Measurements from ENCODE around the gene ITIH4.

Gene ITIH4

DNA sequence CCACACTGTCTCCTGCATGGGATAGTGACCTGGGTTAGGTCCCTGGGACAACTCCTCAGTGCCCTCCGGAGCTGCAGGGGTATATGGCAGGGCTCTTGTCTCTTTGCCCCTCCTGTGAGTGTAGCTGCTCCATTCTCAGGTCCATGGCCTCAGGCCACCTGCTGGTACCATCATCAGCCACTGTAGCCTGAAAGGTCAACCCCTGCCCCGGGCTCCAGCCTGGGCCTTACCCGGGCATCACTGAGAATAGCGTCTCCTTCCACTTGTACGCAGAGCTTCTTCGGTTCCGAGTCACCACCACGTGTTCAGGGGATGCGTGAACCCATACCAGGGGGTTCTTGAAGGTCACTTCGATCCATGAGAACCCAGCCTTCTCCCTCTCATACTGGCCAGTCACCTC, 13.8 kb downstream of the ITIH4 start:
- Histone ChIP-seq H3K9me3 (ENCODE audit: control insufficient read depth, insufficient read depth, low read length) (no peaks in the 10 kb centered on the region), H3K9ac (ENCODE audit: low read depth, low read length) (no peak overlapping the region), H3K27me3 (ENCODE audit: control insufficient read depth, insufficient read depth, low read length) (no peaks in the 10 kb centered on the region), H3K4me3 (ENCODE audit: low read depth, low read length) (no peak overlapping the region), H3K27ac (ENCODE audit: low read depth, low read length) (no peak overlapping the region), H3K36me3 (ENCODE audit: control insufficient read depth, insufficient read depth, low read length) (no peaks in the 10 kb centered on the region), H3K4me1 (ENCODE audit: control insufficient read depth, insufficient read depth, low read length) (no peaks in the 10 kb centered on the region)

DNA sequence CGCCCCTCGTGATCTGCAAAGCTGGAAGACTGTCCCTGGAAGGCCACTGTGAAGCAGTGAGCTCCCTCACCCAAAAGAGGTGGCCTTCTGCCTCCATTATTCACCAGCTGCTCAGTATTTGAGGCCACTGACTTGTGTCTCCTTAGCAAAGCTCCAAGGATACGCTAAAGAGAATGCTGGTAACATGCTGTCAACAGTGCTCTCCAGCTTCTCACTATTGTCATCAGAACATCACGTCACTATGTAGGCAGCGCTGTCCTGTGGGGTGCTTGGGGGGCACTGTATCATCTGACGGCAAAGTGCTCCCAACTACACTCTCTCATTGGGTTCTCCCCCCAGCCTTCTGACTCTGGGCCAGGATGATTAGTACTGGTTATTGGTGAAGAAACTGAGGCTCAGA, 14.3 kb downstream of the ITIH4 start:
- Histone ChIP-seq H3K9ac (ENCODE audit: low read depth, low read length) (no peak overlapping the region), H3K27ac (ENCODE audit: low read depth, low read length) (no peak overlapping the region), H3K4me3 (ENCODE audit: low read depth, low read length) (no peak overlapping the region), H3K27me3 (ENCODE audit: control insufficient read depth, insufficient read depth, low read length) (no peaks in the 10 kb centered on the region), H3K4me1 (ENCODE audit: control insufficient read depth, insufficient read depth, low read length) (no peaks in the 10 kb centered on the region), H3K9me3 (ENCODE audit: control insufficient read depth, insufficient read depth, low read length) (no peaks in the 10 kb centered on the region), H3K36me3 (ENCODE audit: control insufficient read depth, insufficient read depth, low read length) (no peaks in the 10 kb centered on the region)

DNA sequence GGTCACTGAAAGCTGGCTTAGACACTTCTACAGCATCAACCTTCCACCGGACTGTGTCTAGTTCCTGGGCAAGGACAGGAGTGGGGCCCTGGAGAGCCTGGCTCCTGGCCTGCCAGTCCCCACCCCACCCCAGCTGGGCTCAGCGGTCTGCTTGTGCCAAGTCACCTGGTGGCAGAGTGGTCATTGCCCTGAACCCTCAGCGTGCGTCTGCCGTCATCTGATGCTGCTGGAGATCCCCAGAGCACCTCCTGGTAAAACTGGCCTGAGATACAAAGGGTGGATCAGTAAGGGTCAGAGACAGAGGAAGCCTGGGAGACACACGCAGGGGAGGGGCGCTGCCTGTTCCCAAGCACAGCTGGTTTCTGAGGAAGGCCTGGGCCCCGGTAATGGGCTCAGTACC, 16.7 kb downstream of the ITIH4 start:
- Histone ChIP-seq H3K4me1 (ENCODE audit: control insufficient read depth, insufficient read depth, low read length) (no peaks in the 10 kb centered on the region), H3K9me3 (ENCODE audit: control insufficient read depth, insufficient read depth, low read length) (no peaks in the 10 kb centered on the region), H3K9ac (ENCODE audit: low read depth, low read length) (no peak overlapping the region), H3K4me3 (ENCODE audit: low read depth, low read length) (no peak overlapping the region), H3K36me3 (ENCODE audit: control insufficient read depth, insufficient read depth, low read length) (no peaks in the 10 kb centered on the region), H3K27ac (ENCODE audit: low read depth, low read length) (no peak overlapping the region), H3K27me3 (ENCODE audit: control insufficient read depth, insufficient read depth, low read length) (no peaks in the 10 kb centered on the region)

DNA sequence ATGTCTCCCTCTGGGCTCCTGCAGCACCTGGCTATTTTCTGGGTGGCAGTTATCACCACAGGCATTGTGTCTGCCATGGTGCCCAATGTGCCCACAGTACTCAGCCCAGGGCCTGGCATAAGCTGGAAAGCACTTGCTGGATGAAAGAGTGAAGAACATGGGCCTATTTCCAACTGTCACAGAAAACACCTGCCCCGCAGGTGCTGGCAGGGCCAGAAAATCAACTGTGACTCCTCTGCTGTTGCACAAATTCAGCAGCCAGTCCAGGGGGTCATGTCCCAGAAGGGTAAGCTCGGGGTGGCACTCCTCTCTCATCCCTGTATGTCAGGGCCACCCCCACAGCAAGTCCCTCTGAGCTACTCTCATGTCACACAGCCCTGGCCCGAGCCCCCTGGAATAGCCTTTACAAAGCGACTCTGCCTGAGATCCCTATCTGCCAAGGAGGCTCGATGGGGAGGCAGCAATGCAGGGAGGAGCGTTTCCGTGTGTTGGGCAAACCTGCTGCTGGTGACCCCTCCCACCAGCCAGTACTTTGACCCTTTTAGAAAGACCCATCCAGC, 18.9 kb downstream of the ITIH4 start:
- Histone ChIP-seq H3K36me3 (ENCODE audit: control insufficient read depth, insufficient read depth, low read length) (no peaks in the 10 kb centered on the region), H3K4me1 (ENCODE audit: control insufficient read depth, insufficient read depth, low read length) (no peaks in the 10 kb centered on the region), H3K27me3 (ENCODE audit: control insufficient read depth, insufficient read depth, low read length) (no peaks in the 10 kb centered on the region), H3K4me3 (ENCODE audit: low read depth, low read length) (no peak overlapping the region), H3K9ac (ENCODE audit: low read depth, low read length) (no peak overlapping the region), H3K9me3 (ENCODE audit: control insufficient read depth, insufficient read depth, low read length) (no peaks in the 10 kb centered on the region), H3K27ac (ENCODE audit: low read depth, low read length) (no peak overlapping the region)

DNA sequence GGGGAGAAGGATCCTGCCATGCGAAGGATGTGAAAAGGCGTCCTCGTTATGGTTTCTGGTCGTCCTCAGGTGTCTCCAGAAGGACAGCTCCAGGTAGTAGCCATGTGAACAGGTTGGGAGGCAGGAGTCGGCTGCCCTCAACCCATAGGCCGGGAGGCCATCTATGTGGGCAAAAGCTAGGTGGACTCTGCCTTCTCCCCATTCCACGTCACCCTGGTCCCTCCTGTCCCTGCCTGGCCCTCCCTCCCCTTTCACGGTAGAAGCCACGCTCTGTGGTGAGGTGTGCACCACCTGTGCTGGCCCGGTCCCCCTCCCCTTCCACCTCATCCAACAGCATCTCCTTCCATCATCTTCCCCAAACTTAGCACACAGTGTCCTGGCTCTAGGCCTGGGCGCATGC, 19.5 kb downstream of the ITIH4 start:
- Histone ChIP-seq H3K27me3 (ENCODE audit: control insufficient read depth, insufficient read depth, low read length) (no peaks in the 10 kb centered on the region), H3K36me3 (ENCODE audit: control insufficient read depth, insufficient read depth, low read length) (no peaks in the 10 kb centered on the region), H3K9ac (ENCODE audit: low read depth, low read length) (no peak overlapping the region), H3K4me3 (ENCODE audit: low read depth, low read length) (no peak overlapping the region), H3K4me1 (ENCODE audit: control insufficient read depth, insufficient read depth, low read length) (no peaks in the 10 kb centered on the region), H3K9me3 (ENCODE audit: control insufficient read depth, insufficient read depth, low read length) (no peaks in the 10 kb centered on the region), H3K27ac (ENCODE audit: low read depth, low read length) (no peak overlapping the region)

DNA sequence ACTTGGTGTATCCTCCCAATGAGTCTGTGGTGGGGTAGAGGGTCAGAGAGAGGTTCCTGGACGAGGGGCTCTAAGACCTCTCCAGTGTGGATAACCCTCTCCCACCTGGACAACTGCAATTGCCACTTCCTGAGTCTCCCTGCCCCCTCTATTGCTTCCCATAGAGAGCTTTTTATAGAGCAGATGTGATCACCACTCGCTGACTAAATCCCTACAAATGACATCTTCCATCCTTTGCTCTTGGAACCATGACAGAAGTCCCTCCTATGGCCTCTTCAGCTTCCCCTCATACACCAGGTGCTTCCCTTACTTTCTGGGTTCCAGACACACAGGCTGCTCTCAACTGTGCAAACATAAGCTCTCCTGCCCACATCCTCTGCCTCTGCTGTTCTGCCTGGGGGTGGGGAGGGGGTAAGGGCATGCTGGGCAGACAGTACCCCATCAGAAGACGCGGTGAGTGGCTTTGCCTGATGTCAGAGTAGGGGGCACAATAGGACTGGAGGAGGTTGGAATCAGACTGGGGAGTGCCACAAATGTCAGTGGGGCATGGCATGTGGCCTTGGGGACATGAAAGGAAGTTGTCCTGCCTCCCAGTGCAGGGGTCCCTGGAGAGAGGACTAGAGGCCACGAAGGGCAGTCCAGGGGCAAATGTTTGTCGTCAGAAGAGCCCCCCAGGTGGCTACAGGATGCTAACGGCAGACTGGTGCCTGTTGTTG, 20.7 kb downstream of the ITIH4 start:
- no peaks in the 10 kb centered on the region for H3K4me1 ChIP-seq (ENCODE audit: control insufficient read depth, insufficient read depth, low read length)
- H3K27me3 ChIP-seq (ENCODE audit: control insufficient read depth, insufficient read depth, low read length) = no peaks in the 10 kb centered on the region
- no peak overlapping the region for H3K9ac ChIP-seq (ENCODE audit: low read depth, low read length)
- no peaks in the 10 kb centered on the region for H3K36me3 ChIP-seq (ENCODE audit: control insufficient read depth, insufficient read depth, low read length)
- no peak overlapping the region for H3K4me3 ChIP-seq (ENCODE audit: low read depth, low read length)
- no peak overlapping the region for H3K27ac ChIP-seq (ENCODE audit: low read depth, low read length)
- no peaks in the 10 kb centered on the region for H3K9me3 ChIP-seq (ENCODE audit: control insufficient read depth, insufficient read depth, low read length)

DNA sequence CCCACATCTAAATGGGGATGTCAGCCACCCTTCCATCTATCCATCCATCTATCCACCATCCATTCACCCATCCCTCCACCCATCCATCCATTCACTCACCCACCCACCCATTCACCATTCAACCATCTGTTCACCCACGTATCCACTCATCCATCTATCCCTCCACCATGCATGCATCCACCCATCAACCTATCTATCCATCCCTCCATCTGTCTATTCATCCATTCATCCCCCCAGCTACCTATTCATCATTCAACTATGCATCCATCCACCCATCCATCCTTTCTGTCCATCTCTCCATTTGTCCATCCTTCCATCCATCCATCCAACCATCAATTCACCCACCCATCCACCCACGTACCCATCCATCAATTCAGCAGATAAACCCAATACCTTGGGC, 21.3 kb downstream of the ITIH4 start:
- no peak overlapping the region for H3K4me3 ChIP-seq (ENCODE audit: low read depth, low read length)
- no peak overlapping the region for H3K9ac ChIP-seq (ENCODE audit: low read depth, low read length)
- H3K36me3 ChIP-seq (ENCODE audit: control insufficient read depth, insufficient read depth, low read length) = no peaks in the 10 kb centered on the region
- H3K9me3 ChIP-seq (ENCODE audit: control insufficient read depth, insufficient read depth, low read length) = no peaks in the 10 kb centered on the region
- H3K27me3 ChIP-seq (ENCODE audit: control insufficient read depth, insufficient read depth, low read length) = no peaks in the 10 kb centered on the region
- H3K27ac ChIP-seq (ENCODE audit: low read depth, low read length) = no peak overlapping the region
- no peaks in the 10 kb centered on the region for H3K4me1 ChIP-seq (ENCODE audit: control insufficient read depth, insufficient read depth, low read length)

DNA sequence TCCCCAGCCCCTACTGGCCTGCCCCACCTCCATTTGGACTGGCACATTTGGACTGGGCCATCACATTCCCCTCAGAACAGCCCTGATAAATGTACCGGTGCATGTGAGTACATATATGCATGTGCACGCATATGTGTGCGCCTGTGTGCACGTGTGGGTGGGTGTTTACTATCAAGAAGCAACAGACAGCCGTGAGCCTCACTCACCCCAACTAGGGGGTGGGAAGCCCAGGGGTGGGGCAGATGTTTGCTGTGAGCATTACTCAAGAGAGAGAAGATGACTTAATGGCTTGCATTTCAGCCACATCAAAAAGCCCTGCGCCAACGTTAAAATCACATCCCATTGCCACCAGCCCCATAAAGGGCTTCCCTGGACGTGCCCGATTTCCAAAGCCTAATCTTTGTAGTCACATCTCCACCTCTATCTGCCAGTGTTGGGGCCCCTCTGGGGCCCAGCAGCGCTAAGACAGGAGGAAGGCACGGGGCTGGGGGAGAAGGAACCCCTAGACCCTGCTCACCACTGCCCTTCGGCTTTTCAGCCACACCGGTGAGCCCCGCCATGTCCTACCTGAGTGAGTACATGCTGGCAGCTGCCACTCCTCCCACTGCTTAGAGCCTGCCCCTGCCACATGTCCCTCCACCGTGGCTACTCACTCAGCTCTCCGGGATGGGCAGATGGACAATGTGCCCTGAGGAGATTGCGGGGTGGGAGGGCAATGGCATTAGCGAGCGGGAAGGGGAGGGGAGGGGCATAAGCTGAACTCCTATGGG, 25.0 kb downstream of the ITIH4 start:
- H3K9ac ChIP-seq (ENCODE audit: low read depth, low read length) = no peak overlapping the region
- no peak overlapping the region for H3K27ac ChIP-seq (ENCODE audit: low read depth, low read length)
- H3K27me3 ChIP-seq (ENCODE audit: control insufficient read depth, insufficient read depth, low read length) = no peaks in the 10 kb centered on the region
- H3K4me1 ChIP-seq (ENCODE audit: control insufficient read depth, insufficient read depth, low read length) = no peaks in the 10 kb centered on the region
- no peak overlapping the region for H3K4me3 ChIP-seq (ENCODE audit: low read depth, low read length)
- H3K9me3 ChIP-seq (ENCODE audit: control insufficient read depth, insufficient read depth, low read length) = no peaks in the 10 kb centered on the region
- no peaks in the 10 kb centered on the region for H3K36me3 ChIP-seq (ENCODE audit: control insufficient read depth, insufficient read depth, low read length)

DNA sequence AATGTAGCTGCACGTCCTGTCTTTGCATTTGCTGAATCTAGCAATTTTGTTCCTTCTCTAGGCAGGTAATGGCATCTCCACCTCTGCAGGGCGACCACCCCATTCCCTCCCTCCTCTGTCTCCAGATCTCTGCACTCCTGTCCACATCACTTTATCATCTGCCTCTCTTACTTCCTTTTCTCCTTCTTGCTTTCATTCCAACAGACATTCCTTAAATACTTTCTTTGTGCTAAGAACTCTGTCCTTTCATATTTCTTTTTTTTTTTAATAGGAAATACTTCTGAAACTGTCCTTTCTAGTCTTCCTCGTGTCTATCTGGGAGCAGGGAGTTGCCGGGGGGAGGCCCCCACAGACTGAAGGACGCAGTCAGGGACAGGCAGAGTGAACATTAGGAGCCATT, 28.6 kb downstream of the ITIH4 start:
- Histone ChIP-seq H3K27me3 (ENCODE audit: control insufficient read depth, insufficient read depth, low read length) (no peaks in the 10 kb centered on the region), H3K9me3 (ENCODE audit: control insufficient read depth, insufficient read depth, low read length) (no peaks in the 10 kb centered on the region), H3K4me3 (ENCODE audit: low read depth, low read length) (no peak overlapping the region), H3K27ac (ENCODE audit: low read depth, low read length) (no peak overlapping the region), H3K36me3 (ENCODE audit: control insufficient read depth, insufficient read depth, low read length) (no peaks in the 10 kb centered on the region), H3K4me1 (ENCODE audit: control insufficient read depth, insufficient read depth, low read length) (no peaks in the 10 kb centered on the region), H3K9ac (ENCODE audit: low read depth, low read length) (no peak overlapping the region)

DNA sequence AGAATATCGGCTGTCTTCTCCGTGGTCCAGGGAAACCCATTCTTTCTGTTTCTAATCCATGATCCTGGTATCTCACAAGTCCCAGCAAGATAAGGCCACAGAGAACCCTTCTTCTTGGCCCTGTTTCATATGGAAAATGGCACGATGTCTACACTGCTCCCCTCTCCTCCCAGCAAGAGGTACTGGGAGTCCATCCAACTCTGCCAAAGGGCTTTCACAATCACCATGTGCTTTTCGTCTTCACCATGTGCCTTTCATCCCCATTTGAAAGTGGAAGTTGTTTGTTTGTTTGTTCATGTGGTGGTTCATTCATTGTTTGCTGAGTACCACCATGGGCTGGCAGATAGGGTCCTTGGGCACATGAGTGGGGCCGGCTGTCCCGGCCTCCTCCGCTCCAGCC, 30.4 kb downstream of the ITIH4 start:
- Histone ChIP-seq H3K36me3 (ENCODE audit: control insufficient read depth, insufficient read depth, low read length) (no peaks in the 10 kb centered on the region), H3K9ac (ENCODE audit: low read depth, low read length) (no peak overlapping the region), H3K27me3 (ENCODE audit: control insufficient read depth, insufficient read depth, low read length) (no peaks in the 10 kb centered on the region), H3K27ac (ENCODE audit: low read depth, low read length) (no peak overlapping the region), H3K9me3 (ENCODE audit: control insufficient read depth, insufficient read depth, low read length) (no peaks in the 10 kb centered on the region), H3K4me1 (ENCODE audit: control insufficient read depth, insufficient read depth, low read length) (no peaks in the 10 kb centered on the region), H3K4me3 (ENCODE audit: low read depth, low read length) (no peak overlapping the region)

DNA sequence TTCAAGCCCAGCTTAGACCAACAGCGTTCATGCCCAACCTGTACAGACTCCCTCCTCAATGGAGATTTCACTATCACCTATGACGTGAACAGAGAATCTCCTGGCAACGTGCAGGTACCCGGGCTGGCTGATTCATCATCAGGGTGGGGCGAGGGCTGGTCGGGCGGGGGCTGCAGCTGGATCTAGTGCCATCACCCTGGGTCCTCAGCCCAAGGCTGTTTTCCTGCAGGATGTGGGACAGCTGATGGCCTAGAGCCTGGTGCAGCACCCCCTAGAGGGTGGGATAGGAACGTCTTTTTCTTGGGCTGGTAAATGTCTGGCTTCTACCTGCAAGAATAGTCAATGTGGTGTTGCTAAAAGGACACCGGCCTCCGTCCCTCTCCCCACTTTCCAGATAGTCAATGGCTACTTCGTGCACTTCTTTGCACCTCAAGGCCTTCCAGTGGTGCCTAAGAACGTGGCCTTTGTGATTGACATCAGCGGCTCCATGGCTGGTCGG, 31.4 kb downstream of the ITIH4 start:
- Histone ChIP-seq H3K9ac (ENCODE audit: low read depth, low read length) (no peak overlapping the region), H3K27ac (ENCODE audit: low read depth, low read length) (no peak overlapping the region), H3K36me3 (ENCODE audit: control insufficient read depth, insufficient read depth, low read length) (no peaks in the 10 kb centered on the region), H3K9me3 (ENCODE audit: control insufficient read depth, insufficient read depth, low read length) (no peaks in the 10 kb centered on the region), H3K27me3 (ENCODE audit: control insufficient read depth, insufficient read depth, low read length) (no peaks in the 10 kb centered on the region), H3K4me3 (ENCODE audit: low read depth, low read length) (no peak overlapping the region), H3K4me1 (ENCODE audit: control insufficient read depth, insufficient read depth, low read length) (no peaks in the 10 kb centered on the region)

Measured in HUES48 (cell line).